ENCODE results near the gene TASL. TPM values are rescaled to one million over a fixed set of nuclear protein-coding genes. Genes with fewer than 3 reads are reported as not detected.
A peak's percentile ranks its signal among the peaks of the same experiment; 100 is the strongest.

TASL gene
- total and polyA plus RNA-seq, 2 donors (not counting 1 experiment from before 2014, with no cell fraction given), result not detected

DNA sequence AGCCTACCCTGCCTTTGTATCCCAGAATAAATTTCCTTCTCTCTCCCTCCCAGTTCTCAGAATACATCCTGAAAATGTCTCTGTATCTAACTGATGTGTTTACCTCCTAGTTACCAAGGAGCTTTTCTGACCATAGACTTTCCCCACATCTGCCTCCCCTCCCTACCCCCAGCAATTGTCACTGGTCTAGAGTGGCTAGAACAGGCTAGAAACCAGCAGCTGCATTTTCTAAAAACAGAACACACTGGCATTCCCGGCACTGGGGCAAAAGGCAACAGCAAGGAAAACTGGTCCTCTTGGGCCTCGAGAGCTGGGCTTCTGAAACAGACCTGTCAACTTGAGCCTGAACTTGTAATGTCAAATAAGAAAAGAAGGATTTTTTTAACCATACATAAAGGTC, 16.4 kb downstream of the TASL start:
- Histone ChIP-seq H3K9ac (ENCODE audit: insufficient read depth, low read length) (no peak overlapping the region), H4K20me1 (ENCODE audit: control insufficient read depth, extremely low read depth, insufficient read depth, low read length) (no peaks in the 10 kb centered on the region), H3K4me3 (replicated peaks in 1 of 4; ENCODE audit: control extremely low read depth in 1 of 4, insufficient read depth in 1 of 4, low read depth in 3 of 4, low read length in 4 of 4) (no peak overlapping the region), H3K4me1 (ENCODE audit: control insufficient read depth, extremely low read depth, insufficient read depth, low read length) (no peaks in the 10 kb centered on the region), H3K27me3 (ENCODE audit: control insufficient read depth, insufficient read depth, low read length) (no peaks in the 10 kb centered on the region), H3K27ac (ENCODE audit: insufficient read depth, low read length) (no peak overlapping the region), H3K79me2 (ENCODE audit: control insufficient read depth, insufficient read depth, low read length) (no peaks in the 10 kb centered on the region), H3K4me2 (ENCODE audit: extremely low read depth, insufficient read depth, low read length) (no peak overlapping the region), H2AFZ (ENCODE audit: low read length) (no peak overlapping the region), H3K36me3 (ENCODE audit: control insufficient read depth, insufficient read depth, low read length) (no peaks in the 10 kb centered on the region), H3K9me3 (ENCODE audit: control insufficient read depth, insufficient read depth, low read depth, low read length) (no peaks in the 10 kb centered on the region)
- DNase-seq (ENCODE audit: low read depth in 2 of 2), result peak in 1 of 2 donors; percentile 18
- no peak for TF ChIP-seq EZH2 (IDR thresholded peaks at IDR 0.05; ENCODE audit: low read length, missing control alignments)

DNA sequence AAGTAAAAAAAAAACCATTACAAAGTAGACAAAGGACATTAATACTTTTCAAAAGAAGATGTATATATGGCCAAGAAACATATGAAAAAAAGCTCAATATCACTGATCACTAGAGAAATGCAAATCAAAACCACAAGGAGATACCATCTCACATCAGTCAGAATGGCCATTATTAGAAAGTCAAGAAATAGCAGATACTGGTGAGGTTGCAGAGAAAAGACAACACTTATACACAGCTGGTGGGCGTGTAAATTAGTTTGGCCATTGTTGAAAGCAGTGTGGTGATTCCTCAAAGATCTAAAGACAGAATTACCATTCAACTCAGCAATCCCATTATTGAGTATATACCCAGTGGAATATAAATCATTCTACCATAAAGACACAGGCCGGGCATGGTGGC, 39.3 kb downstream of the TASL start:
- Histone ChIP-seq H2AFZ (ENCODE audit: low read length) (no peak overlapping the region), H3K27ac (ENCODE audit: insufficient read depth, low read length) (no peak overlapping the region), H3K4me1 (ENCODE audit: control insufficient read depth, extremely low read depth, insufficient read depth, low read length) (no peaks in the 10 kb centered on the region), H4K20me1 (ENCODE audit: control insufficient read depth, extremely low read depth, insufficient read depth, low read length) (no peaks in the 10 kb centered on the region), H3K4me3 (replicated peaks in 1 of 4; ENCODE audit: control extremely low read depth in 1 of 4, insufficient read depth in 1 of 4, low read depth in 3 of 4, low read length in 4 of 4) (no peak overlapping the region), H3K27me3 (ENCODE audit: control insufficient read depth, insufficient read depth, low read length) (no peaks in the 10 kb centered on the region), H3K36me3 (ENCODE audit: control insufficient read depth, insufficient read depth, low read length) (no peaks in the 10 kb centered on the region), H3K4me2 (ENCODE audit: extremely low read depth, insufficient read depth, low read length) (no peak overlapping the region), H3K9me3 (ENCODE audit: control insufficient read depth, insufficient read depth, low read depth, low read length) (no peaks in the 10 kb centered on the region), H3K9ac (ENCODE audit: insufficient read depth, low read length) (no peak overlapping the region), H3K79me2 (ENCODE audit: control insufficient read depth, insufficient read depth, low read length) (no peaks in the 10 kb centered on the region)
- no peak for DNase-seq (ENCODE audit: low read depth in 2 of 2)
- TF ChIP-seq, protein P1, sequence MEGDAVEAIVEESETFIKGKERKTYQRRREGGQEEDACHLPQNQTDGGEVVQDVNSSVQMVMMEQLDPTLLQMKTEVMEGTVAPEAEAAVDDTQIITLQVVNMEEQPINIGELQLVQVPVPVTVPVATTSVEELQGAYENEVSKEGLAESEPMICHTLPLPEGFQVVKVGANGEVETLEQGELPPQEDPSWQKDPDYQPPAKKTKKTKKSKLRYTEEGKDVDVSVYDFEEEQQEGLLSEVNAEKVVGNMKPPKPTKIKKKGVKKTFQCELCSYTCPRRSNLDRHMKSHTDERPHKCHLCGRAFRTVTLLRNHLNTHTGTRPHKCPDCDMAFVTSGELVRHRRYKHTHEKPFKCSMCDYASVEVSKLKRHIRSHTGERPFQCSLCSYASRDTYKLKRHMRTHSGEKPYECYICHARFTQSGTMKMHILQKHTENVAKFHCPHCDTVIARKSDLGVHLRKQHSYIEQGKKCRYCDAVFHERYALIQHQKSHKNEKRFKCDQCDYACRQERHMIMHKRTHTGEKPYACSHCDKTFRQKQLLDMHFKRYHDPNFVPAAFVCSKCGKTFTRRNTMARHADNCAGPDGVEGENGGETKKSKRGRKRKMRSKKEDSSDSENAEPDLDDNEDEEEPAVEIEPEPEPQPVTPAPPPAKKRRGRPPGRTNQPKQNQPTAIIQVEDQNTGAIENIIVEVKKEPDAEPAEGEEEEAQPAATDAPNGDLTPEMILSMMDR (conservative IDR thresholded peaks at IDR 0.05 in 1 of 2, IDR thresholded peaks at IDR 0.05 in 1 of 2; ENCODE audit: low read depth in 1 of 2, low read length in 2 of 2), result no peak
- no peak for TF ChIP-seq EZH2 (IDR thresholded peaks at IDR 0.05; ENCODE audit: low read length, missing control alignments)

GRCh38 chrX:30533835-30534234, 43.7 kb downstream of the TASL start:
- DNase-seq (ENCODE audit: low read depth in 2 of 2), result no peak
- H2AFZ ChIP-seq (ENCODE audit: low read length), result no peak overlapping the region
- TF ChIP-seq, protein P1 (conservative IDR thresholded peaks at IDR 0.05 in 1 of 2, IDR thresholded peaks at IDR 0.05 in 1 of 2; ENCODE audit: low read depth in 1 of 2, low read length in 2 of 2), result no peak
- no peak for TF ChIP-seq EZH2 (IDR thresholded peaks at IDR 0.05; ENCODE audit: low read length, missing control alignments)

More at GRCh38 chrX:30533835-30534234, 43.7 kb downstream of the TASL start:
- no peak overlapping the region for H3K9ac ChIP-seq (ENCODE audit: insufficient read depth, low read length)
- H3K9me3 ChIP-seq (ENCODE audit: control insufficient read depth, insufficient read depth, low read depth, low read length), result no peaks in the 10 kb centered on the region
- H3K27me3 ChIP-seq (ENCODE audit: control insufficient read depth, insufficient read depth, low read length), result no peaks in the 10 kb centered on the region
- no peak overlapping the region for H3K4me3 ChIP-seq (replicated peaks in 1 of 4; ENCODE audit: control extremely low read depth in 1 of 4, insufficient read depth in 1 of 4, low read depth in 3 of 4, low read length in 4 of 4)
- H3K79me2 ChIP-seq (ENCODE audit: control insufficient read depth, insufficient read depth, low read length), result no peaks in the 10 kb centered on the region
- H3K4me1 ChIP-seq (ENCODE audit: control insufficient read depth, extremely low read depth, insufficient read depth, low read length), result no peaks in the 10 kb centered on the region
- no peaks in the 10 kb centered on the region for H3K36me3 ChIP-seq (ENCODE audit: control insufficient read depth, insufficient read depth, low read length)
- H4K20me1 ChIP-seq (ENCODE audit: control insufficient read depth, extremely low read depth, insufficient read depth, low read length), result no peaks in the 10 kb centered on the region
- no peak overlapping the region for H3K4me2 ChIP-seq (ENCODE audit: extremely low read depth, insufficient read depth, low read length)
- H3K27ac ChIP-seq (ENCODE audit: insufficient read depth, low read length), result no peak overlapping the region
